ENCODE results near the gene CYTH3. TPM values are rescaled to one million over a fixed set of nuclear protein-coding genes. Genes with fewer than 3 reads are reported as not detected.
"Not testable (repeated sequence)": the region's sequence is repeated elsewhere in the genome, so short reads cannot be mapped to it uniquely, and the experiment has no call there.

Gene CYTH3
- polyA plus RNA-seq, 6 donors from 2014 or later: 2.1 to 5.7 (median 2.7) TPM

GRCh38 chr7:6158424-6159096 lies 113.9 kb downstream of the CYTH3 start:
- Mint-ChIP-seq H3K4me1 (no peaks in the 10 kb centered on the region), H3K27ac (peak overlapping the region in 2 of 6 donors; percentile 52 to 83), H3K9me3 (no peaks in the 10 kb centered on the region), H3K27me3 (no peaks in the 10 kb centered on the region), H3K4me3 (no peak overlapping the region), H3K36me3 (peaks cover 8 to 13% of the 10 kb centered on the region in 2 donors)
- DNase-seq (no peak), ATAC-seq (ENCODE audit: low read depth in 2 of 2) (no peak)

GRCh38 chr7:6157685-6158423 lies 114.6 kb downstream of the CYTH3 start:
- peak overlapping the region in 2 of 6 donors; percentile 47 to 90 for H3K27ac Mint-ChIP-seq
- H3K4me3 Mint-ChIP-seq: no peak overlapping the region
- no peaks in the 10 kb centered on the region for H3K4me1 Mint-ChIP-seq
- H3K9me3 Mint-ChIP-seq: no peaks in the 10 kb centered on the region
- H3K27me3 Mint-ChIP-seq: no peaks in the 10 kb centered on the region
- DNase-seq: no peak
- ATAC-seq (ENCODE audit: low read depth in 2 of 2): no peak
- peaks cover 8 to 13% of the 10 kb centered on the region in 2 donors for H3K36me3 Mint-ChIP-seq

GRCh38 chr7:6156734-6157133 lies 115.7 kb downstream of the CYTH3 start:
- H3K27me3 Mint-ChIP-seq: no peaks in the 10 kb centered on the region
- ATAC-seq (ENCODE audit: low read depth in 2 of 2) (no peak), DNase-seq (no peak)
- peaks cover 16 to 17% of the 10 kb centered on the region in 2 donors for H3K36me3 Mint-ChIP-seq
- no peak overlapping the region for H3K27ac Mint-ChIP-seq
- no peaks in the 10 kb centered on the region for H3K4me1 Mint-ChIP-seq
- no peaks in the 10 kb centered on the region for H3K9me3 Mint-ChIP-seq
- H3K4me3 Mint-ChIP-seq: no peak overlapping the region

GRCh38 chr7:6155596-6155995 lies 116.8 kb downstream of the CYTH3 start:
- Mint-ChIP-seq H3K9me3 (no peaks in the 10 kb centered on the region), H3K4me1 (no peaks in the 10 kb centered on the region), H3K27ac (peak overlapping the region in 2 of 6 donors; percentile 14 to 27), H3K4me3 (no peak overlapping the region), H3K36me3 (peaks cover 19 to 21% of the 10 kb centered on the region in 2 donors), H3K27me3 (no peaks in the 10 kb centered on the region)
- DNase-seq: no peak
- no peak for ATAC-seq (ENCODE audit: low read depth in 2 of 2)

GRCh38 chr7:6154542-6155404 lies 117.7 kb downstream of the CYTH3 start:
- Mint-ChIP-seq H3K9me3 (no peaks in the 10 kb centered on the region), H3K27me3 (no peaks in the 10 kb centered on the region), H3K4me3 (no peak overlapping the region), H3K36me3 (peaks cover 19 to 24% of the 10 kb centered on the region in 2 donors), H3K27ac (no peak overlapping the region), H3K4me1 (no peaks in the 10 kb centered on the region)
- DNase-seq (no peak), ATAC-seq (ENCODE audit: low read depth in 2 of 2) (no peak)

- Mint-ChIP-seq H3K4me3 (no peak overlapping the region), H3K27me3 (no peaks in the 10 kb centered on the region), H3K36me3 (peaks cover 22 to 24% of the 10 kb centered on the region in 2 donors), H3K27ac (no peak overlapping the region), H3K4me1 (no peaks in the 10 kb centered on the region), H3K9me3 (no peaks in the 10 kb centered on the region)
- DNase-seq (no peak), ATAC-seq (ENCODE audit: low read depth in 2 of 2) (no peak)
Measured at GRCh38 chr7:6153646-6154541, 118.5 kb downstream of the CYTH3 start.

GRCh38 chr7:6151994-6152735 lies 120.3 kb downstream of the CYTH3 start:
- Mint-ChIP-seq H3K27me3 (no peaks in the 10 kb centered on the region), H3K9me3 (no peaks in the 10 kb centered on the region), H3K36me3 (peaks cover 24 to 26% of the 10 kb centered on the region in 2 donors), H3K27ac (no peak overlapping the region), H3K4me1 (no peaks in the 10 kb centered on the region), H3K4me3 (no peak overlapping the region)
- no peak for ATAC-seq (ENCODE audit: low read depth in 2 of 2)
- no peak for DNase-seq

- H3K4me3 Mint-ChIP-seq; H3K4me1 Mint-ChIP-seq; DNase-seq; H3K27me3 Mint-ChIP-seq; H3K9me3 Mint-ChIP-seq; ATAC-seq (ENCODE audit: low read depth in 2 of 2): not testable (repeated sequence)
- Mint-ChIP-seq H3K27ac (peak overlapping the region in 1 of 6 donors; percentile 38), H3K36me3 (peaks cover 21 to 22% of the 10 kb centered on the region in 2 donors)
Measured at GRCh38 chr7:6151527-6151926, 120.9 kb downstream of the CYTH3 start.

GRCh38 chr7:6149996-6150395 lies 122.4 kb downstream of the CYTH3 start:
- Mint-ChIP-seq H3K9me3 (no peaks in the 10 kb centered on the region), H3K4me1 (no peaks in the 10 kb centered on the region), H3K27me3 (no peaks in the 10 kb centered on the region), H3K27ac (peak overlapping the region in 2 of 6 donors; percentile 70 to 89), H3K4me3 (peak overlapping the region in 1 of 8 donors; percentile 2), H3K36me3 (peaks cover 19 to 24% of the 10 kb centered on the region in 2 donors)
- no peak for ATAC-seq (ENCODE audit: low read depth in 2 of 2)
- no peak for DNase-seq

GRCh38 chr7:6148724-6149360 lies 123.6 kb downstream of the CYTH3 start:
- H3K27ac Mint-ChIP-seq: no peak overlapping the region
- no peak for ATAC-seq (ENCODE audit: low read depth in 2 of 2)
- no peaks in the 10 kb centered on the region for H3K27me3 Mint-ChIP-seq
- H3K4me1 Mint-ChIP-seq: no peaks in the 10 kb centered on the region
- H3K9me3 Mint-ChIP-seq: no peaks in the 10 kb centered on the region
- peaks cover 19 to 27% of the 10 kb centered on the region in 2 donors for H3K36me3 Mint-ChIP-seq
- no peak for DNase-seq
- no peak overlapping the region for H3K4me3 Mint-ChIP-seq

GRCh38 chr7:6147627-6148026 lies 124.8 kb downstream of the CYTH3 start:
- ATAC-seq (ENCODE audit: low read depth in 2 of 2) (no peak), DNase-seq (no peak)
- Mint-ChIP-seq H3K4me1 (no peaks in the 10 kb centered on the region), H3K27me3 (no peaks in the 10 kb centered on the region), H3K9me3 (no peaks in the 10 kb centered on the region), H3K27ac (peak overlapping the region in 1 of 6 donors; percentile 73), H3K36me3 (peaks cover 19 to 28% of the 10 kb centered on the region in 2 donors), H3K4me3 (no peak overlapping the region)

- no peak for DNase-seq
- Mint-ChIP-seq H3K27me3 (no peaks in the 10 kb centered on the region), H3K4me1 (no peaks in the 10 kb centered on the region), H3K36me3 (peaks cover 9 to 24% of the 10 kb centered on the region in 2 donors), H3K27ac (peak overlapping the region in 1 of 6 donors; percentile 53), H3K9me3 (no peaks in the 10 kb centered on the region), H3K4me3 (no peak overlapping the region)
- ATAC-seq (ENCODE audit: low read depth in 2 of 2): no peak
Measured at GRCh38 chr7:6146666-6147065, 125.8 kb downstream of the CYTH3 start.
